ENCODE results near the gene PLPPR3. TPM values are rescaled to one million over a fixed set of nuclear protein-coding genes. Genes with fewer than 3 reads are reported as not detected.

Gene PLPPR3
- total RNA-seq, 1 donor from 2014 or later, result not detected

GRCh38 chr19:784541-784940 is 37.2 kb downstream of the PLPPR3 start:
- Histone ChIP-seq H3K9me3 (replicated peaks) (no peaks in the 10 kb centered on the region), H3K4me3 (peak overlapping the region; percentile 61), H3K27me3 (ENCODE audit: low read depth) (peaks cover 14% of the 10 kb centered on the region), H3K27ac (replicated peaks) (peak overlapping the region; percentile 91), H3K36me3 (no peaks in the 10 kb centered on the region), H3K4me1 (peaks cover 59% of the 10 kb centered on the region)
- intact Hi-C loops (cut with micrococcal nuclease), result no loop called here
- DNase-seq, result no peak
- no peak for TF ChIP-seq CTCF (IDR thresholded peaks at IDR 0.05; ENCODE audit: borderline replicate concordance)

- H3K4me1 ChIP-seq, result peaks cover 51% of the 10 kb centered on the region
- DNase-seq, result no peak
- peaks cover 16% of the 10 kb centered on the region for H3K27me3 ChIP-seq (ENCODE audit: low read depth)
- H3K9me3 ChIP-seq (replicated peaks), result no peaks in the 10 kb centered on the region
- intact Hi-C loops (cut with micrococcal nuclease), result no loop called here
- no peaks in the 10 kb centered on the region for H3K36me3 ChIP-seq
- H3K27ac ChIP-seq (replicated peaks), result peak overlapping the region; percentile 91
- H3K4me3 ChIP-seq, result peak overlapping the region; percentile 61
- no peak for TF ChIP-seq CTCF (IDR thresholded peaks at IDR 0.05; ENCODE audit: borderline replicate concordance)
Measured at GRCh38 chr19:782878-783668, 38.7 kb downstream of the PLPPR3 start.

- Histone ChIP-seq H3K27ac (replicated peaks) (peak overlapping the region; percentile 91), H3K36me3 (no peaks in the 10 kb centered on the region), H3K4me1 (peaks cover 44% of the 10 kb centered on the region), H3K9me3 (replicated peaks) (no peaks in the 10 kb centered on the region), H3K27me3 (ENCODE audit: low read depth) (peaks cover 16% of the 10 kb centered on the region), H3K4me3 (peak overlapping the region; percentile 61)
- TF ChIP-seq CTCF (IDR thresholded peaks at IDR 0.05; ENCODE audit: borderline replicate concordance), result no peak
- intact Hi-C loops (cut with micrococcal nuclease), result no loop called here
- no peak for DNase-seq
Measured at GRCh38 chr19:782185-782877, 39.4 kb downstream of the PLPPR3 start.

- no peak for DNase-seq
- Histone ChIP-seq H3K4me3 (peak overlapping the region; percentile 61), H3K9me3 (replicated peaks) (no peaks in the 10 kb centered on the region), H3K4me1 (peaks cover 44% of the 10 kb centered on the region), H3K27me3 (ENCODE audit: low read depth) (peaks cover 16% of the 10 kb centered on the region), H3K36me3 (no peaks in the 10 kb centered on the region), H3K27ac (replicated peaks) (peak overlapping the region; percentile 91)
- TF ChIP-seq CTCF (IDR thresholded peaks at IDR 0.05; ENCODE audit: borderline replicate concordance), result no peak
- intact Hi-C loops (cut with micrococcal nuclease), result no loop called here
Measured at GRCh38 chr19:781800-782184, 40.0 kb downstream of the PLPPR3 start.

GRCh38 chr19:780935-781334 is 40.8 kb downstream of the PLPPR3 start:
- Histone ChIP-seq H3K27me3 (ENCODE audit: low read depth) (peaks cover 16% of the 10 kb centered on the region), H3K27ac (replicated peaks) (peak overlapping the region; percentile 91), H3K4me3 (peak overlapping the region; percentile 61), H3K4me1 (peaks cover 44% of the 10 kb centered on the region), H3K9me3 (replicated peaks) (no peaks in the 10 kb centered on the region), H3K36me3 (no peaks in the 10 kb centered on the region)
- intact Hi-C loops (cut with micrococcal nuclease), result no loop called here
- TF ChIP-seq CTCF (IDR thresholded peaks at IDR 0.05; ENCODE audit: borderline replicate concordance), result no peak
- no peak for DNase-seq
